ENCODE results near the gene TNFAIP8L2. TPM values are rescaled to one million over a fixed set of nuclear protein-coding genes. Genes with fewer than 3 reads are reported as not detected.

Gene TNFAIP8L2
- total RNA-seq, result not detected

DNA sequence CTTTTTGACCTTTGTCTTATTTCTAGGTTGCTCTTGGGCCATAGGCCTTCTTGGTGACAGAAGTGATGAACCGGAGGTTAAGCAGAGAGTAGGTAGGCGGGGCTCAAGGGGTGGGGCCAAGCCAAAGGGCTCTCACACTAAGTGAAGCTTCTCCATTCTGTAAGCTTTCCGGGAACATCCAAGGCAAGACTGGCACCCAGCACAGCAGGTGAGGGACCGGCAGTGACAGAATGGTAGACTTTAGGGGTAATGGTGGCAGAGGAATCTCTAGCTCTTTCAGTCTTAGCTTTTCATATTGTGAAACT lies at the start of gene TNFAIP8L2:
TNFAIP8L2 (plus strand) TSS at position 135 of the 305 bp plus-strand sequence. CDS start 2,049 bp downstream, outside the sequence.
- H3K9me3 ChIP-seq, result no peaks in the 10 kb centered on the region
- TF ChIP-seq, protein P1, sequence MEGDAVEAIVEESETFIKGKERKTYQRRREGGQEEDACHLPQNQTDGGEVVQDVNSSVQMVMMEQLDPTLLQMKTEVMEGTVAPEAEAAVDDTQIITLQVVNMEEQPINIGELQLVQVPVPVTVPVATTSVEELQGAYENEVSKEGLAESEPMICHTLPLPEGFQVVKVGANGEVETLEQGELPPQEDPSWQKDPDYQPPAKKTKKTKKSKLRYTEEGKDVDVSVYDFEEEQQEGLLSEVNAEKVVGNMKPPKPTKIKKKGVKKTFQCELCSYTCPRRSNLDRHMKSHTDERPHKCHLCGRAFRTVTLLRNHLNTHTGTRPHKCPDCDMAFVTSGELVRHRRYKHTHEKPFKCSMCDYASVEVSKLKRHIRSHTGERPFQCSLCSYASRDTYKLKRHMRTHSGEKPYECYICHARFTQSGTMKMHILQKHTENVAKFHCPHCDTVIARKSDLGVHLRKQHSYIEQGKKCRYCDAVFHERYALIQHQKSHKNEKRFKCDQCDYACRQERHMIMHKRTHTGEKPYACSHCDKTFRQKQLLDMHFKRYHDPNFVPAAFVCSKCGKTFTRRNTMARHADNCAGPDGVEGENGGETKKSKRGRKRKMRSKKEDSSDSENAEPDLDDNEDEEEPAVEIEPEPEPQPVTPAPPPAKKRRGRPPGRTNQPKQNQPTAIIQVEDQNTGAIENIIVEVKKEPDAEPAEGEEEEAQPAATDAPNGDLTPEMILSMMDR (IDR thresholded peaks at IDR 0.05), result no peak
- intact Hi-C loops (cut with DNase I), result loop anchor here (1.0 kb wide), 2 partner anchors 56 to 132 kb away; no protein-coding TSS in a partner anchor
- no peak for DNase-seq (ENCODE audit: low spot score in 2 of 2)
- H3K4me1 ChIP-seq, result peaks cover 0 to 8% of the 10 kb centered on the region in 2 donors
- no peaks in the 10 kb centered on the region for H3K27me3 ChIP-seq
- H3K4me3 ChIP-seq, result peak within 1 kb of the TSS in 1 of 2 donors; percentile 52
- H3K27ac ChIP-seq, result no peak within 1 kb of the TSS
- peaks cover 30 to 39% of the 10 kb centered on the region in 2 donors for H3K36me3 ChIP-seq

DNA sequence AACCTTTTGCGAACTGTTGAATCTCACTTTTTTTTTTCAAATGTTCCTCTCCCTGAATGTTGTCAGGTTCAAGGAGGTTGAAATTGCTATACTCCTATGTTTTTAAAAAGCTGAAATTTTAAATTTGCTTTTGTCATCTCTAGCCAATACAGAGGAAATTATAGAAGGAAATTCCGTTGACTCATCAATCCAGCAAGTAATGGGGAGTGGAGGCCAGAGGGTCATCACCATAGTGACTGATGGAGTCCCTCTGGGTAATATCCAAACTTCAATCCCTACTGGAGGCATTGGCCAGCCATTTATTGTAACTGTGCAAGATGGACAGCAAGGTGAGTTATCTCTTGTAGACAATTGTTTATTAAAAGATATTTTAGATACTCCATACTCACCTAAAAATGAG lies 49.6 kb upstream of the TNFAIP8L2 start:
- Histone ChIP-seq H3K9me3 (no peaks in the 10 kb centered on the region), H3K4me3 (no peak overlapping the region), H3K27me3 (no peaks in the 10 kb centered on the region), H3K4me1 (no peaks in the 10 kb centered on the region), H3K27ac (no peak overlapping the region), H3K36me3 (peaks cover 23 to 28% of the 10 kb centered on the region in 2 donors)
- intact Hi-C loops (cut with DNase I), result no loop called here
- TF ChIP-seq, protein P1 (IDR thresholded peaks at IDR 0.05), result no peak
- no peak for DNase-seq (ENCODE audit: low spot score in 2 of 2)

DNA sequence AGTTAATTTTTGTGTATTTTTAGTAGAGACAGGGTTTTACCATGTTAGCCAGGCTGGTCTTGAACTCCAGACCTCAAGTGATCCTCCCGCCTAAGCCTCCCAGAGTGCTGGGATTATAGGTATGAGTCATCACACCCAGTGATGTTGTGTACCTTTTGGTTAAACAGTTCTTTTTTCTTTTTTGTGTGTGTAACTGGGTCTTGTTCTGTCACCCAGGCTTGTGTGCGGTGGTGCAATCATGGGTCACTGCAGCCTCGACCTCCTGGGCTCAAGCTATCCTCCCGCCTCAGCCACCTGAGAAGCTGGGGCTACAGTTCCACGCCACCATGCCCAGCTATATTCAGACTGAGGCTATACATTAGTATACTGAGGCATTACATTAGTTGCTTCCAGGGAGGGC lies 48.1 kb upstream of the TNFAIP8L2 start:
- no peak overlapping the region for H3K4me3 ChIP-seq
- DNase-seq (ENCODE audit: low spot score in 2 of 2), result no peak
- H3K27me3 ChIP-seq, result no peaks in the 10 kb centered on the region
- TF ChIP-seq, protein P1 (IDR thresholded peaks at IDR 0.05), result no peak
- intact Hi-C loops (cut with DNase I), result no loop called here
- H3K4me1 ChIP-seq, result no peaks in the 10 kb centered on the region
- no peak overlapping the region for H3K27ac ChIP-seq
- peaks cover 23 to 28% of the 10 kb centered on the region in 2 donors for H3K36me3 ChIP-seq
- no peaks in the 10 kb centered on the region for H3K9me3 ChIP-seq

DNA sequence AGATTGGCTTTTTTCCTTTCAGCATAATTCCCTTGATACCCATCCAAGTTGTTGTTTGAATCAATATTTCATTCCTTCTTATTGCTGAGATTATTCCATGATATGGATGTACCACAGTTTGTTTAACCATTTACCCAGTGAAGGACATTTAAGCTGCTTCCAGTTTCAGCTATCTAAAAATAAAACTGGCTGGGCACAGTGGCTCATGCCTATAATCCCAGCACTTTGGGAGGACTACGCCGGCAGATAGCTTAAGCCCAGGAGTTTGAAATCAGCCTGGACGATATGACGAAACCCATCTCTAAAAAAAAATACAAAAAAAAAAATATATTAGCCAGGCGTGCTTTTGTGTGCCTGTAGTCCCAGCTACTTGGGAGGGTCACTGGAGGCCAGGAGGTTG lies 42.6 kb upstream of the TNFAIP8L2 start:
- no peak overlapping the region for H3K4me3 ChIP-seq
- H3K27me3 ChIP-seq, result no peaks in the 10 kb centered on the region
- no peak for DNase-seq (ENCODE audit: low spot score in 2 of 2)
- H3K27ac ChIP-seq, result no peak overlapping the region
- H3K36me3 ChIP-seq, result peaks cover 11 to 22% of the 10 kb centered on the region in 2 donors
- intact Hi-C loops (cut with DNase I), result no loop called here
- TF ChIP-seq, protein P1 (IDR thresholded peaks at IDR 0.05), result no peak
- H3K4me1 ChIP-seq, result no peaks in the 10 kb centered on the region
- H3K9me3 ChIP-seq, result no peaks in the 10 kb centered on the region

DNA sequence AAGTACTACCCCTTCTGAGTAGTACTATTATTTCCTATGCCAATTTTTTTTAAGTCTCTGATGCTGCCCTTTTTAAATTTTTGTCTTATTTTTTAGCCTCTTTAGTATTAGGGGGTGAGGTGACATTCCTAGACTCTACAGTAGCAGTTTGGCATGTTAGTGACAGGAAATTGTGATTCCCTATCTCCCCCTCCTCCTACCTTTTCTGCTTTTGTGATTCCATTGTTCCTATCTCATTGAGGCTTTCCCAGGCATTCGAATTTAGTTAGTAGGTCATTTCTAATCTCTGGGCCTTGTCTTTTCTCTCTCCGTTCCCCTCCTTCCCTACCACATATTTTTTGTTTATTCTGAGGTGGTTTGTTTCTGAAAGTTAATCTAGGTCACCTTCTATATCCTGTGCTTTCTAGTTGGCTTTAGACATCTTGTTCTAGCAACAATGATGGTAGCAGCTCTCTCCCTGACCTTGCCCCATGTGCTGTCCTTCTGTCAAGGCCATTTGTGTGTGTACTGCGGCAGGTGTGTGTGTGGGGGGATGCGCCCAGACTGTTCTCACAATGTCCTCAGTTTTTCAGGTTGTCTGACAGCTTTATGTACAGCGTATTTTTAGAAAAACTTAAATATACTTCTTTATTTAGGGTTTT lies 31.6 kb upstream of the TNFAIP8L2 start:
- Histone ChIP-seq H3K36me3 (peaks cover 2 to 8% of the 10 kb centered on the region in 2 donors), H3K27me3 (no peaks in the 10 kb centered on the region), H3K4me1 (no peaks in the 10 kb centered on the region), H3K4me3 (no peak overlapping the region), H3K27ac (no peak overlapping the region), H3K9me3 (no peaks in the 10 kb centered on the region)
- intact Hi-C loops (cut with DNase I), result no loop called here
- no peak for DNase-seq (ENCODE audit: low spot score in 2 of 2)
- TF ChIP-seq, protein P1 (IDR thresholded peaks at IDR 0.05), result no peak
